Activated CD4-positive, alpha-beta T cell treated with anti-CD3 and anti-CD28 coated beads, Interleukin-10, Interleukin-2, amounts not matched to agents 100 ng/mL and 50 ng/mL, durations not matched to agents 16 hours and 8 hours (primary cell): ENCODE measurements around the gene PDE9A.

Source experiments
- DNase-seq: peaks from one replicate; pipeline ENCODE4 v3.0.0-alpha.2; 2020

Gene PDE9A

DNA sequence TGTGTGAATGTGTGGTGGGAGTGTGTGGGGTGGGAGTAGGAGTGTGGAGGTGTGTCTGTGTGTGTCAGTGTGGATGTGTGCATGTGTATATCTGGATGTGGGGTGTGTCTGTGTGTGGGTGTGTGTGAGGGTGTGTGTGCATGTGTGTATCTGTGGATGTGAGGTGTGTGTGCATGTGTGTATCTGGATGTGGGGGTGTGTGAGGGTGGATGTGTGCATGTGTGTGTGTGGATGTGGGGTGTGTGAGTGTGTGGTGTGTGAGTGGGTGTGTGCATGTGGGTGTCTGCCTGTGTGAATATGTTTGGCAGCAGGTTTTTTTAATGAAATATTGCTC lies 106.1 kb downstream of the PDE9A start:
- DNase-seq = no peak

DNA sequence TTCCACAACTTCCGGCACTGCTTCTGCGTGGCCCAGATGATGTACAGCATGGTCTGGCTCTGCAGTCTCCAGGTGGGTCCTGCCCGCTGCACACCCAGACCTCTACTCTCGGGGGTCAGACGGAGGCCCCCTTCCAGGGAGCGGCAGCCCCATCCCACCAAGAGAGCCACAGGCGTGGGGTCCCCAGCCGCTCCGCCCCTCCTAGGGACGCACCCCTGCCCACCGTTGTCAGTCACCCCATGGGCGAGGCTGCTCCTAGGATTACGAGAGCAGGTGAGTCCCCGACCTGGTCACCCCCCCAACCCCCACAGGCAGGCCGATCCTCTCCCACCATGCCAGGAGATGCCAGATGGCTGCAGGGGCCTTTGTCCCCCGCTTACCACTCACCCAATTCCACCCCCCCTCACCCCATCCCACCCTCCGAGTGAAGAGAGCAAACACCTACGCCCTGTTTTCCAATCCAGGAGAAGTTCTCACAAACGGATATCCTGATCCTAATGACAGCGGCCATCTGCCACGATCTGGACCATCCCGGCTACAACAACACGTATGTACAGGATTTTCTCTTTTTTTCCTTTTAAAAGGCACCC lies 107.0 kb downstream of the PDE9A start:
- DNase-seq = no peak

DNA sequence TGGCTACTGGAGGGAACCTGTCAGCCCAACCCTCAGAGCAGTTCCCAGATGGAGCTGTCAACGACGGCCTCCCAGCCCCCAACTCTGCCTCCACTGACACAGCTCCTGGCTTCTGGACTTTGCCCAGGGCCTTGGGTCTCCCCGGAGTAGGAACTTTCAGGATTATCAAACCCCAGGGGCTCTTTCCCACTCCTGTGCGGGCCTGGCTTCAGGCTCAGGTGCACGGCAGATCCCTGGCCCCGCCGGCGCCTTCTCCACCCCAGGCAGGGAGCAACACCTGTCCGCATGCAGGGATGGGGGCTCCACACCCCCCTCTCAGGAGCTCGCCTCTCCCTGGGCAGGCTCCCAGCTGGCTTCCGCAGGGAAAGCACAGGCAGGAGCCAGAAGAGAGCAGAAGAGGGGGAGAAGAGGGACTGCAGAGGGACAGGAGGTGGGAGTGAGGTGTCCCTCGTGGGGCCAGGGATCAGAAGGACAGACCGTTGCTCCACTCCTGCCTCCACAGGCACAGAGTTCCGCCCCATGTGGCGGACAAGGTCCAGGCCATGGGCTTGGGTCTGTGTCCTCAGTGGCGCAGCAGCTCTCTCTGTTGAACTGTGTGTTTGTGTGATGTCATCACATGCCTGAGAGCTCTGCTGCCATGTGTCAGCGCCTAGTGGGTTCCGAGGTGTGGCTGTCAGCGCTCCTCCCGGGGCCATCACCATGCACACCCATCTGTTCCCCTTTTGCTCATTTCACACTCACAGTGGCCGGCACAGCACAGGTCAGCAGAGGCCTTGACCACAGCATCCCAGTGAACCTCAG lies 107.7 kb downstream of the PDE9A start:
- no peak for DNase-seq

DNA sequence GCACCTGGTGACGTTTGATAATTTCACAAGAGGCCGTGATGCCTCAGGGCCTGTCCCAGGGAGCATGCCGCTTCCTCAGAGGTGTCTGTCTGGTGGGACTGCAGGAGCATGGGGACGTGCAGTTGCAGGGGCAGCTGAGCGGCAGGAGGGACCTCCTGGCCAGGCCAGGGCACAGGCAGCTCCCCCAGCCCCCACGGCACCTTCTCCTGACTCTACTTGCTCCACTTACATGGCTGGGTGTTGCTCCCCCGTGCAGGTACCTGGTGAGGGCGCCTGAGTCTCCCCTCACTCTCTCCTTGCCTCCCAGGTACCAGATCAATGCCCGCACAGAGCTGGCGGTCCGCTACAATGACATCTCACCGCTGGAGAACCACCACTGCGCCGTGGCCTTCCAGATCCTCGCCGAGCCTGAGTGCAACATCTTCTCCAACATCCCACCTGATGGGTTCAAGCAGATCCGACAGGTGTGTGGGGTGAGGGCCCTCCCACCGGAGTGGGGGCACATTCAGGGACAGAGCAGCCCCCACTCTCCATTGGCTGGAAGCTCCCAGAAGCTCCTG lies 108.4 kb downstream of the PDE9A start:
- DNase-seq = no peak

DNA sequence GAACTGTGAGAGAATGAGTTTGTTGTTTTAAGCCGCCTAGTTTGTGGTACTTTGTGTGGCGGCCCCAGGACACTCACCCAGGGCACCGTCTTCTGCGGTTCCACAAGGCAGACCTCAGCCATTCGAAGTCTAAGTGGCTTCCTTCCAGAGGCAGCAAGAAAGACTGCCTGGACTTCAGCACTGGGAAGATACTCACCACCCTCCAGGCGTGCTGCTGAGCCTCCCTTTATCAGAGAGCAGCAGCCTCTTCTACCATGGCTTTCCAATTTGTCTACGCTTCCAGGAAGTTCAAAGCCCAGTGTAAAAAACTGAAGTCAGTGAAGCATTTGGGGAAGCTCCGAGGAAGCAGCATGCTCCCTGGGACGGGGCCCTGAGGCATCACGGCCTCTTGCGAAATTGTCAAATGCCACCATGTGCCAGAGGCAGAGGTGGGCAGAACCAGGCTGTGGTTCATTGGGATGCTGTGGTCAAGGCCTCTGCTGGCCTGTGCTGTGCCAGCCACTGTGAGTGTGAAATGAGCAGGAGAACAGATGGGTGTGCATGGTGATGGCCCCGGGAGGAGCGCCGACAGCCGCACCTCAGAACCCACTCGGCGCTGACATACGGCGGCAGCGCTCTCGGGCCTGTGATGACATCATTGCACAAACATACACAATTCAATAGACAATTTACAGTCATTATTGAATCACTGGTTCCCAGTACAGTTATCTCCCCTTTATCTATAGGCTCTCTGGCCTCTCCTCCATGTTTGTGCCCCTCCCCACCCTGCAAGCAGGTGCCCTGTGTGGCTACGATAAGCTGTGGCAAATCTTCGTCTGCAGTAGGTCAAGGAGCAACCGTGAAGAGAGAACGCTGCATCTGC lies 110.4 kb downstream of the PDE9A start:
- no peak for DNase-seq

DNA sequence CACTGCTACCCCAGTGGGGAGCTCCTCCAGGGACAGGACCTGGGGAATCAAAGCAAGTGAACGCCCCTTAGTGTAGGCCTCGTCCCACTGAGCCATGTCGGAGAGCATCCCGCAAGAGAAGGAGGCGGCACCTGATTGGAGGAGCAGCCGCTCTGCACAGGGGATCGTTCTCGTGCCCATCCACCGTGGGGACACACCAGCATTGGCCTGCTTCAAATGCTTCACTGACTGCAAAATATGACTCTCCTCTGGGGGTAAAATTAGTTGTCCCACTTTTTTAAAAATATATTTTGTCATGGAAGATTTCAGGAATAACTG lies 111.0 kb downstream of the PDE9A start:
- no peak for DNase-seq

DNA sequence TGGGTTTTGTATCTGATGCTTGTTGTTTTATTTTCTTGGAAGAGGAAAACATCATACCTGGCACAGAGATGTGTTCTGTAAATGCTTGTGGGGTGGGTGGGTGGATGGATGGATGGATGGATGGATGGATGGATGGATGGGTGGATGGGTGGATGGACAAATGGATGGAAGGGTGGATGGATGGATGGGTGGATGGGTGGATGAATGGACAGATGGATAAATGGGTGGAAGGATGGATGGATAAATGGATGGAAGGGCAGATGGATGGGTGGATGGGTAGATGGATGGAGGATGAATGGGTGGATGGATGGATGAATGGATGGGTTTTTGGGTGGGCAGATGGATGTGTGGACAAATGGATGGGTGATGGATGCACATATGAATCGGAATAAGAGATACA lies 111.5 kb downstream of the PDE9A start:
- DNase-seq = no peak

DNA sequence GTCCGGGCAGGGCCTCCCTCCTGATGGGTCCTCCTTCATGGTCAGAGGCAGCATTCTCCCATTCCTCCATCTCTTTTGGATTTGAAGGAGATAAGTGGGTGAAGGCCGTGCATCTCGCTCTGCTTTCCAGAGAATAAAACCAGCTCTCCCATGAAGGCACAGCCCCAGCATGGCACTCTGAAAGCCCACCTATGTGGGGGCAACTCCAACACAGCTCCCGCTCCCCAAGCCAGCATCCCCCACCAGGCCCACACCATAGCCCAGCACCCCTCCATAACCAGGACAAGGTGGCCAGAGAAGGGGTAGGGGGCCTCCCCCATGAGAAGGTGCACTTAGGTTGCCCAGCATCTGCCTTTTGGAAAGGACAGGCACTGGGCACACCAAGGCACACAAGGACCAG lies 112.2 kb downstream of the PDE9A start:
- DNase-seq = no peak

DNA sequence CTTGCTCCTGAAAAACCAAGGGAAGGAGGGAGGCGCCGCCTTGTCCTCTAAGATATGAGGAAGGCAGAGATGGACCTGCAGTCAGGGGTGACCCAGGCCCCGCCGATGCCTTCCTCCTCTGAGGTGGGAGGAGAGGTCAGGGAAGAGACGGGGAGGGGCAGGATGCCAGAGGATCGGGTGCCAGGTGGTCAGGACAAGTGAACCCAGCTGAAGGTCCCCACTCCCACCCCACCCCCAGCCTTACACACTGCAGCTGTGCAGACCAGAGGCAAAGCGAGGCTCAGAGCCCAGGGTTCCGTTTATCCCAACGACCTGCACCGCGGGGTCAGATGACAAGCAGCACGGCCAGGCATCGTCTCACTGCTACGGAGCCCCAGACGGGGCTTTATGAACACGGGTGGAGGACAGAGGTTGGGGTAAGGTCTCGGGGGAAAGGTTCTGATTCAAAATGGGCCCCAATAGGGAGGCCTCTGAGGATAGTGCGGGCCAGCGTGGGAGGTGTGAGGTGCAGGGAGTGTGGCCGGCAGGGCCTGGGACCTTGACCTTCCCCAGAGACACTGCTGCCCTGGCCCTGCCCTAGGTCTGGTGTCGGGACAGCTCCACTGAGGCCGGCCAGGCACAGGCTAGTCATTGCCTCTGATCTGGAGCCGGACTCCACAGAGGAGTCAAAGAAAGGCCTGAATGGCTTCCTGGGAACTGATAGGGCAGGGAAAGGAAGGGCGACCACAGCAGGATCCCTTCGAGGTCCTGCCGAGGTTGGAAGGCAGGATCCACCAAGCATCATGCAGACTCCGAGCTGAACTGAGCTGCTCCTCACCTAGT lies 113.5 kb downstream of the PDE9A start:
- DNase-seq = no peak

DNA sequence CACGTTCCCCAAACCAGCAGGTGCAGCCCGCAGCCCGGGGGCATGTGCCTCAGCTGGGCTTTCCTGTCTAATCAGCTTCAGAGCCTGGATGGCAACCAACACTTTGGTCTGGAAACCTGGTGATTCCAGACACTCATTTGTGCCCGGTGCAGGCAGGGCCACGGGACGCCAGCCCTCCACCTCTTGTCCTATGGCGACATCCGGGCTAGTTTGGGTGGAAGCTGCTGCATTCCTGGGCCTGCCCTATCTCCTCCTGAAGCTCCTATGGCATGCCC lies 114.1 kb downstream of the PDE9A start:
- no peak for DNase-seq

DNA sequence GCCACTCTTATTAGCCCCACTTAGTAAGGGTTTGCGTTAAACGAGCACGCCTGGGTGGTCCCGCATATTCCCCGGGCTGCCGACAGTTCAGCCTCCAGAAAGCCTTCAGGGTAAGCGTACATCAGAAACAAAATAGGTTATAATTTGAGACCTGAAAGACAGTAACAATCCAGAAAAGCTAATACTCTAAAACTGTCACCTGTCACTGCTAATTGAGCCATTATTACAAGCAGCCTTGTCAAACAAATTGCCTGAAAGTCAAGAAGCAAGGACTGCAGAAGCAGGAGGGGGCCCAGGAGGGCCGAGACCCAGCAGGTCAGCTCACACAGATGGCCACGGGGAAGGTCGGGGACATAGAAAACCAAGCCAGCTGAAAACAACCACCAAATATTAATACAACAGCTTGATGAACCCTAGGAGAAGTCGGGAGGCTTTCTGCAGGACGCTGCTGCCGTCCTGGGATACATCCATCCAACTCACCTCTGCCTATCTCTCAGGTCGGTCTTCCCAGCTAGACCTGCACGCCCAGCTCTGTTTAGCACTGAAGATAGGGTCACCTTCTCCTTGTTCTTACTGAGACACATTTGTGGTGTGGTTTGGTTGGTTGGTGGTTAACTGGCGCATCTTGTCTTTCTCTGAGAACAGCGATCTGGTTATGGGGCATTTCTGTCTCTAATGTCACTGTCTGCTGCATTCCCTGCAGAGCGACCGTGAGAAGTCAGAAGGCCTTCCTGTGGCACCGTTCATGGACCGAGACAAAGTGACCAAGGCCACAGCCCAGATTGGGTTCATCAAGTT lies 115.1 kb downstream of the PDE9A start:
- no peak for DNase-seq

DNA sequence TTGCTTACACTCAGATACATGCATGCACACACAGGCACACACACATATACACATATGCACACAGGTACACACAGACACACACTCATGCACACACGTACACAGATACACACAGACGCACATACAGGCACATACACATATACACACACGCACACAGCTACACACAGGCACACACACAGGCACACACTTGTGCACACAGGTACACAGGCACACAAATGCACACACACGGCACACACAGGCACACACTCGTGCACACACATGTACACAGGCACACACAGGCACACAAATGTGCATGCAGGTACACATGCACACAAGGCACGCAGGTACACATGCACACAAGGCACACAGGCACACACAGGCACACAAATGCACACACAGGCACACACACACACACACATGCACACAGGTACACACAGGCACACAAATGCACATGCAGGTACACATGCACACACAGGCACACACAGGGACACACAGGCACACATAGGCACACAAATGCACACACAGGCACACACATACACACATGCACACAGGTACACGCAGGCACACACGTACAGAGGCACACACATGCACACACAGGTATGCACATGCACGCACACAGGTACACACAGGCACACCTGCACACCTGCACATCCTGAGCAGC lies 115.9 kb downstream of the PDE9A start:
- DNase-seq = no peak

DNA sequence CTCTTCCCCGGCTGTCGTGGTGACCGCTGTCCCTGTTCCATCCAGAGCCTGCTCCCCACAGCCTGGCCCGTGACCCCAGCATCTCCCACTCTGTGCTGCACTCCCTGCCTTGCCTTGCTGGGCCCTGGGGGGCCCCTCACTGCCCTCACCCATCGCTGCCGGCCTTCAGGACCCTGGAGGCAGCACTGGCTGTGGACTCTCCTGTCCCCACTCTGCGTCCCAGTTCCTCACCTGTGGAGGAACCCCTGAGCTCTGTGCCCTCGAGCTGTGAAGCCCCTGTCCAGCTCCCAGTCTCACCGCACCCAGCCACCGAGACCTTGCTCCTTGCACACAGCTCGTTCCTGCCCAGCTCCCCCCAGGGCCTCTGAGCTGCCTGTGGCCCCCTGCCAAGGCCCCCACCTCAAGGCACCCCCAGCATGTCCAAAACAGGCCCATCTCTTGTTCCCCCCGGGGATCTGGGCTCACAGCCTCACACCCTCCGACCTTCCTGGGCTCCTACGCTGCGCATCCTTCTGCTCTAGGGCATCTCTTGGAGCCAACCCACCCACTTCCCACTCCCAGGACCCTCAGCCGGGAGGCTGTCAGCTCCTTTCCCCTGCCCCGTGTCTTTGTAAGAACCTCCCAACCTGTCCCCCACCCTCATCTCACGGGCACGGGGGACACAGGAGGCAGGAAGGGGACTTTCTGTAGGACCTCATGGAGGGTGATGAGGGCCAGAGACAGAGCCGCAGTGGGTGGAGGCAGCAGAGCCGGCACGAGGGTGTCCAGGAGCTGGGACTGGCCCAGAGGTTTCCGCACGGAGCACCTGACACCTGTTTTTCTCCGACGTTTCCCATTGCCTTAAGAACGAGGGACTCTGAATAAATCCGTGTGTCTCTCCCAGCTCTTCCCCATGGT lies 116.6 kb downstream of the PDE9A start:
- DNase-seq = no peak

DNA sequence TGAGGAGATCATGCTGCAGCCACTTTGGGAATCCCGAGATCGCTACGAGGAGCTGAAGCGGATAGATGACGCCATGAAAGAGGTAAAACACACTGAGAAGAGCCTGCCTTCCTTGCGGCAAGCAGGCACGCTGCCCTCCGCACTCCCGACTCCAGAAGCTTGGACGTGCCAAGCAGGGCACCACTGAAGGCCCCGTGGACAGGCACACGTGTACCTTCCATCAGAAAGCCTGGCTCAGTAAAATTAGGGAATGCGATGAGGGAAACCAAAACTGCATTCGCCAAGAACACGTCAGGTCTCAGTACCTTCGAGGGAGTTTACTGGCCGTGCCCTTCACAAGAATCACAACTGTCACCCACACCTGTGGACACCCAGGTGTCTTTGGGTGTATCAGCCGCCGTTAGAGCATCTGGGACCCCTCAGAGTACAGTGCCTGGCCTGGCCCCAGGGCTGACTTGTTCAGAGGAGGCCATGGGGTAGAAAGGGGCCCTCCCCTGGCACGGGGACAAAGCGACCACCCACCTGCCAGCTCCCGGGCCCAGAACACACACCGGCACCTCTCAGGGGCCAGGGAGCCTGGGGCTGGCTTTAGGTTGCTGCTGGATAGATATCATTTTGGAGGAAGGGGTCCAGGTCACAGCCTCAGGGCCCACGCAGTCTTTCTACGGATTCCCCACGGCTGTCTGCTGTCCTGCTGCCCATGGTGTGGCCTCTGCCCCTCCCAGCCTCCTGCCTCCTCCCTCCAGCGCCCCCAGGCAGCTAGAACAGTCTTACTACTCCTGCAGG lies 117.5 kb downstream of the PDE9A start:
- no peak for DNase-seq

DNA sequence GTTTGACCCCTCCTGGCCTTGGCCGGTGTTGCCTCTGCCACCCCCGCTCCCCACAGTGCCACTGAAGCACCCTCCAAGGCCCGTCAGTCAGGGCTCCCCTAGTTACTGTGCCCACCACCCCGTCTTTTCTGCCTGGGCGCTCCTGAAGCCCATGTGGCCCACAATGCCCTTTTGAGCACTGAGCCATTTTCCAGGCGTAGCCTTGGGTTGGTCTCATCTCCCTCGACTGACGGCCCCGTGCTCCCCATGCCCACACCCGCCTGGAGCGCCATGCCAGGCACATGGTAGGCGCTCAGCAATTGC lies 118.0 kb downstream of the PDE9A start:
- DNase-seq = no peak

DNA sequence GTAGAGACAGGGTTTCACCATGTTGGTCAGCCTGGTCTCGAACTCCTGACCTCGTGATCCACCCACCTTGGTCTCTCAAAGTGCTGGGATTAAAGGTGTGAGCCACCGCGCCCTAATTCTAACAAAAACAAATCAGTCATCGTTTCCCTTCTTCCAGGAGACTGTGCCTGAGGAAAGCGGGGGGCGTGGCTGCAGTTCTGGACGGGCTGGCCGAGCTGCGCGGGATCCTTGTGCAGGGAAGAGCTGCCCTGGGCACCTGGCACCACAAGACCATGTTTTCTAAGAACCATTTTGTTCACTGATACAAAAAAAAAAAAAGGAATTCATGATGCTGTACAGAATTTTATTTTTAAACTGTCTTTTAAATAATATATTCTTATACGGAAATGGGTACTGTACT lies 121.7 kb downstream of the PDE9A start:
- no peak for DNase-seq

DNA sequence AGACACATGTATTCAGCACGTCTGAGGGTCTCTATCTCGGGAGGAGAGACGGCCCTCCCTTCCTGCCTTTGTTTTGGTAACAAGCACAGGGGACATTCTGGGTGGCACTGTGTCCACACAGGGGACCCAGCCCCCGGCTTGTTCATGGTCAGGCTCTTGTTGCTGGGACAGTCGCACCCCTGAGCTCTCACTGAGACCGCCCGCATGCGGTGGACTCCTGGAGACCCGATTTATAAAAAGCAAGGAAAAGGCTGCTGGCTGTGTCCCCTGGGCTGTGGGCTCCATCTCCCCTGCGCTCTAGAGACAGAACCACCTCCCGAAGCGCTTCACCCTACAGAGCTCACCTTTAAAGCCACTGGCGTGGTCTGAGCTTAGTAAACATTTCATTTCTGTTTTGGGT lies 122.5 kb downstream of the PDE9A start:
- DNase-seq = no peak

DNA sequence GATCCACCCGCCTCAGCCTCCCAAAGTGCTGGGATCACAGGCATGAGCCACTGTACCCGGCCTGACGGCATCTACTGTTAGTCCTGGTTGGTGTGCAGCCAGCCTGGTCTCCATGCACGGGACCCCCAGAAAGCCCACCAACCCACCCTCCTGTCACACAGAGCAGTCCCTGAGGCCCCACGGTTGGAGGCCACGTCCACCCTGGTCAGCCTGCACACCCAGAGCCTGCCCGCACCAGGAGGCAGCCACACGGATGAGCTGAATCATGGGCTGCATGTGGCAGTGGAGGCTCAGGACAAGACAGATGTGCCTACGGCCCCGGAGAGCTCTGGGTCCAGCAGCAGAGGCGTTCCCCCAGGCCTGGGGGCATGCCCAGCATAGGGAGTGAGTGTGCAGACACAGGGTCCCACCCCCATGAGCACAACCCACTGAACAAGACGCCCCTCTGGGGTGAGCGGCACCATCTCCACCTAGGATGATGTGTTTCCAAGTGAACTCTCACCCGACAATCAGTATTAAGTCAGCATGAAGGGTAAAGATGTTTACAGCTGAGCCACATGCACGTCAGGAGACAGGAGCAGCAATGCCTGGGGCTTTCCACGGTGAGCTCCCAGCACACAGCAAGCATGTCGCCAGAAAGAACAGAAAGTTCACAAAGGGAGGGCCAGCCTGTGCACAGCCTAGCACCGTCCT lies 123.8 kb downstream of the PDE9A start:
- DNase-seq = no peak

DNA sequence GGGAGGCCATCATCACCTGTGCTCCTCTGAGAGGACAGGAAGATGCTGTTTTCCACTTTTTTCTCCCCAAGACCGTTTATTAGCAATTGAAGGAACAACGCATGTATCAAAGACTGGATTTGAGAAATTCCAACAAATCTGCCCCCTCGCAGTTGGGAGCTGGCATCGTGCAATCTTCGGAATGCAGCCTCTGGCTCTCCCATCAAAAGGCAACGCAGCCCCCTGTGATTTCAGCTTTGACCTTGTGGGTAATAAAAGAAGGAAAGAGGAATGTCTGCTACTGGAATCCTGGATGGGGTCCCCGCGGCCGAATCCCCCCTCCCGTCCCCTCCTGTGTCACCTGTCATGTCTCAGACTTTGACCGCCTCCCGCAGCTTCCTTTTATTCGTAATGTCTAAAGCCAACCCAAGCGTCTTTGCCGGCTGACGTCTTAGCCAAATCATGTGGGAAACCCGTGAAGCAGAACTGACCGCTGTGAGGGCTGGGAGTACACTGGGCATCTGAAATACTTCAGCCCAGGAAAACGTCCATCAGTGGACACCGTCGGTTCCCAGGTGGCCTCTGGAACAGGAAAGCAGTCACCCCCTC lies 124.4 kb downstream of the PDE9A start:
- no peak for DNase-seq
